Kidney capillary endothelial cell (primary cell): ENCODE measurements around the gene THOC1.

Source experiments
- DNase-seq: peaks from one replicate; pipeline ENCODE4 v3.0.0-alpha.2; 2018; ENCODE audit warnings: low spot score

THOC1 gene

DNA sequence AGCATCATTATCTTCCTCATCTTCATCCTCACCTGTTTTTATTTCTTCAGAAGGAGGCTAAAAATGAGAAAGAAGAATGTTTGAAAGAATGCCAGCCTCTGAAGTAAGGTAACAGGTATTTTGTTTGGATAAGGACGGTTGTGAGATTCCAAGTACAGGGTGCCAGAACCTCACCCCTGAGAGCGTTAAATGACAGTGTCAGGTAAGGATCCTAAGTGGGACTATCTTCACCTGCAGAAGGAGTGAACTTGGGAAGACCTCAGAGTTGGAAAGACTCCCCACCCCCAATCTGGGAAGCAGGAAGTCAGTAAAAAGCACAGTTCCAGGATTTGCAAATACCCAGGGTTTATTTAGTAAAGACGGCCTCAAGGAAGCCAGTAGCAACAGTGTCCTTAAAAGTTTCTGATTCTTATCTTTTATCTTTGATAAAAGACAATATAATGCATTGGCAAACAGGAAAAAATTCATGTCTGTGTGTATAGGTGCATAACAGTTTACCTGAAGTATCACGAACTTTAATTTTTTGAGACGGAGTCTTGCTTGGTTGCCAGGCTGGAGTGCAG is 52.3 kb downstream of the THOC1 start:
- no peak for DNase-seq

DNA sequence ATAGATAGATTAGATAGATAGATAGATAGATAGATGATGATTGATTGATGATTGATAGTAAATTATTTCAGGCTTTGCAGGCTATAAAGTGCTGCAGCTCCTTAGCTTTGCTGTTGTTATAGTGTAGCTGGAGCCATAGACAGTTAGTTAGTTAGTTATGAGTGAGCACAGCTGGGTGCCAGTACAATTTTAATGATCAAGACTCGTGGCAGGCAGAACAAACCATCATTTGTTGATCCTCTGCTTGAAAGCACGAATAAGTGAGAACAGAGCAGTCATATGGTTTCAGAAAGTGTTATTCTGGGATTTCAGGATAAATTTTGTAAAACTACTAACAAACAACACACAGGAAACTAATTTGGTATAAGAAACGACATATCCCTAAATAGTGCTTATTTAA is 53.9 kb downstream of the THOC1 start:
- no peak for DNase-seq

DNA sequence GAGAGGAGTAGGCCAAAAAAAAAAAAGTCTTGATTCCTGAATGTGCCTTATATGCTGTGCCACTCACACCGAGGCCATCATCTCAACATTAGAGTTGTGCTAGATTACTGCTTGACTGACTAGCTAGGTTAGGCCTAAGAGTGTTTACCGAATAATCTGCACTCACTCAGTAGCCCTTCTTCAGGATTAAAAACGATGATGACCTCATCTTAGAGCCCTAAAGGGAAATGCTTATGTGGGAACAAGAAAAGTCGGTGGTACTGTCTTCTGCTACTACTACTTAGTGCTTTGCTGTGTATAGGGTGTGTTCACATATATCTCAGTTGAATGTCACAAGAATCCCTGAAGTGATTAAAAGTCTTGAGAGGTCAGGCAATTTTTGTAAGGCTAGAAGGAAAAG is 54.3 kb downstream of the THOC1 start:
- no peak for DNase-seq

GRCh38 chr18:212780-213179 is 55.1 kb downstream of the THOC1 start:
- DNase-seq, result no peak

DNA sequence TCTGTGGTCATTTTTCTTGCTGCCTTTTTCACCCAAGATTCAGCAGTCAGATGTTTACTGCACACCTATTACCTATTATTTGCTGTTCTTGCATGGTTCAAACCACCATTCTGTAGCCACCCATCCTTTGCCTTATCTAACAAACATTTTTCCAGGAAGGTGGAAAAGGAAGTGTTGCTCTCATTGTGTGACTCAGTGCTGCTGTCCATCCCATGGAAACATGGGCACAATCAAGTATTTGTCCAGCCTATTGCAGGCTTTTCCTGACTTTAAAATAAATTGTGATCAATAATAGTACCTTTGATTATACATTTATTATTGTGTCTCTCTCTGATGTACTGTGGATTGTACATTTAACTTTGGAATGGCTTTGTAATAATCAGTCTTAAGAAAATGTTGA is 56.3 kb downstream of the THOC1 start:
- DNase-seq, result peak; percentile 22

DNA sequence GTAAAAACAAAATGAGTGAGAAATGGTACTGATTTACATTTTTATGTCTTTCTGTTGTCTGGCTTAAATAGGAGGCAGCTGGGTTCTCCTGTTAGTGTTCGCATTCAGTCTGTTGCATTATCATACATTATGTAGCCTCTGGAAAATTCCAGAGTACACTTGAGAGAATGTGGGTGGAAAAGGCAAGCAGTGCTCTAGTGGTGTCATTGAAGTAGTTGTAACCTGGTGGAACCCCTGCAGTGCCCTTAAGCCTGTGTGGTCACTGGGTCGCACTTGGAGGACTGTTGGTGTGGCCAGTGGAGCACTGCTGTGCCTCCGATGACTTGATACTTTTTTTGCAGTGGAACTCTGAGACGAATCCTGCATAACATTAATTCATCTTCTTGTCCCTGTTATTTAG is 57.1 kb downstream of the THOC1 start:
- DNase-seq, result no peak

DNA sequence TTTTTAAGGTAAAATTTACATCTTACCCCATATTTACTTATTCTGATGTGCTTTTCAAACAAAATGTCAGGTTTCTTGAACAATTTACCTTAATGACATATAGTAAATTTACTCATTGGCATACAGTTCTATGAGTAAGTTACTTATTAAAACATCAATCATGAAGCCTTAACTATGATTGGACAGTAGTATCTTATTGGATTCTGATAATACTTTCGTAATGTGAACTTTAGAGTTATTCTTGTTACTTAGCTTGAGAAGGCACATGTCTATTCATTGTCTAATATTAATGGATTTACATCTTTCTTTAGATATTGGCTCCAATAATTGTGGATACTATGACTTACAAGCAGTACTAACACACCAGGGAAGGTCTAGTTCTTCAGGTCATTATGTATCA is 57.8 kb downstream of the THOC1 start:
- no peak for DNase-seq

- no peak for DNase-seq
These were observed 68.1 kb downstream of the THOC1 start for GRCh38 chr18:199768-200167.

DNA sequence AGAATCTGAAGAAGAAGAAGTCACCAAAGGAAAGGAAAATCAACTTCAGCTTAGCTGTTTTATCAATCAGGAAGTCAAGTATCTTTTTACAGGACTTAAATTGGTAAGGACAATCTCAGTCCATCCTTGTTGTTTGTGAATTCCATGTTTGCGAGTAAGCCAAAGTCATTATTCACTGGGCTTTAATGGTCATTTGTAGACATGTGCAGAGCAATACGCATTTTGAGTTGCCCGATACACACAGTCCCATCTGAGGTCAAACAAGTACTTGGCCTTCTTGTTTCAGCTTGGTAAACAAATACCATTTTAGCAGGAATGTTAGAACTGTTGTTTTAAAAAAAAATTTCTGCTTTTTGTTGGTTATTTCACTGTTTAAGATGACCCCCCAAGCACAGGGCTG is 68.6 kb downstream of the THOC1 start:
- DNase-seq, result no peak

- no peak for DNase-seq
These were observed 72.2 kb downstream of the THOC1 start for GRCh38 chr18:195651-196050.

- no peak for DNase-seq
These were observed 75.0 kb downstream of the THOC1 start for GRCh38 chr18:192801-193200.

DNA sequence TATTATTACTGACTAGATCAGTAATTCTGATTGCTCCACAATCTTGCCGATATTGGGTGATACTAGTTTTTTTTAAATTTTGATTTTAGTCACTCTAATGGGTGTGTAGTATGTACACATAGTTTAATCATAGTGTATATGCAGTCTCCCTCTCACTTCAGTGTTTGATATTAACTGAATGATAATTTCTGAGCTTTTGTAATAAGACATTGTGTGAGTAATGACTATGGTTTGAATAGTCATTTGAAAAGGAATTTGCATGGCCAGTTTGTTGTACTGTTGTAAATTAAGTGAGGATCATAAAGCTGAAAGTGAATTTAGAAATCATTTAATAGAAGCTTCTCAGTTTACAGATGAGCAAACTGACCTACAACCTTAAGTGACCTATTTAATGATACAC is 76.1 kb downstream of the THOC1 start:
- DNase-seq, result no peak

DNA sequence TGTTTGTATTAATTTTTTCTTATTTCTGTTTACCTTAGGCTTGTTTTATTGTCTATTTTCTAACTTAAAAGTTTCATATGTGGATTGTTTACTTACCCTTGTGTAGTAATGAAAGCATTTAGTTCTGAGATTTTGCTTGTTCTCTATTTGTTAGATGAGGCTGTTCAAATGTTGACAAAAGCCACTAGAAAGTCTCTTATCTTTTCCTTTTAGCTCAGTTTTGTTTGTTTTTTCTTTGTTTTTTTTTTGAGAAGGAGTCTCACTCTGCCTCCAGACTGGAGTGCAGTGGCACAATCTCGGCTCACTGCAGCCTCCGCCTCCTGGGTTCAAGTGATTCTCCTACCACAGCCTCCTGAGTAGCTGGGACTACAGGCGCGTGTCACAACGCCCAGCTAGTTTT is 78.6 kb downstream of the THOC1 start:
- DNase-seq, result no peak

- DNase-seq, result no peak
These were observed 84.1 kb downstream of the THOC1 start for GRCh38 chr18:183769-184168.

DNA sequence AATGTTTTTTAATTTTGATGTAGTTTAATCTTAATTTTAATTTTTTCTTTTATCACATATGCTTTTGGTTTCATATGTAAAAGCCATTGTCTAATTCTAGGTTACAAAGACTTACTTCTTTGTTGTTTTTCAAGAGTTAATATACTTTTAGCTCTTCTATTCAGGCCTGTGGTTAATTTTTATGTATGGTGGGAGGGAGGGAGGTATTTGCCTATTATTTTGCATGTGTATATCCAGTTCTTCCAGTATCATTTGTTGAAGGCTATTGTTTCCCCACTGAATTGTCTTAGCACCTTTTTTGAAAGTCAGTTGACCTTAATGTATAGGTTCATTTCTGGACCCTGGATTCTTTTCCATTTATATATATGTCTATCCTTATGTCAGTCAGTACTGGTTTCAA is 86.1 kb downstream of the THOC1 start:
- DNase-seq, result no peak

- no peak for DNase-seq
These were observed 88.3 kb downstream of the THOC1 start for GRCh38 chr18:179499-179898.

GRCh38 chr18:172361-172760 is 95.5 kb downstream of the THOC1 start:
- no peak for DNase-seq
